ENCODE results near the gene MMP12. TPM values are rescaled to one million over a fixed set of nuclear protein-coding genes. Genes with fewer than 3 reads are reported as not detected.

Gene MMP12
- not detected for total RNA-seq

GRCh38 chr11:102874852-102875251 is at the start of gene MMP12:
Gene MMP12 (minus strand): TSS chr11:102874982. CDS start chr11:102874937, 45 bp downstream.
- ChIA-PET POLR2A (no interaction called here), CTCF (no interaction called here)
- intact Hi-C loops (cut with micrococcal nuclease), result no loop called here
- no peak within 1 kb of the TSS for H3K4me3 Mint-ChIP-seq
- no peak for TF ChIP-seq CTCF (IDR thresholded peaks at IDR 0.05)
- H3K27me3 Mint-ChIP-seq, result peaks cover 3% of the 10 kb centered on the region
- ATAC-seq (no peak), DNase-seq (no peak)
- no peak within 1 kb of the TSS for H3K27ac Mint-ChIP-seq
- no peaks in the 10 kb centered on the region for H3K9me3 Mint-ChIP-seq
- no peaks in the 10 kb centered on the region for H3K4me1 Mint-ChIP-seq (ENCODE audit: low read depth)
- no peaks in the 10 kb centered on the region for H3K36me3 Mint-ChIP-seq (ENCODE audit: low read depth)

- ChIA-PET POLR2A (no interaction called here), CTCF (interaction anchor here (1.0 to 1.4 kb wide), 2 partner anchors 19 to 127 kb away, joined by 3 read pairs; no protein-coding TSS in a partner anchor)
- H3K4me3 Mint-ChIP-seq, result no peak overlapping the region
- no peak overlapping the region for H3K27ac Mint-ChIP-seq
- intact Hi-C loops (cut with micrococcal nuclease), result no loop called here
- H3K36me3 Mint-ChIP-seq (ENCODE audit: low read depth), result no peaks in the 10 kb centered on the region
- peaks cover 14% of the 10 kb centered on the region for H3K27me3 Mint-ChIP-seq
- TF ChIP-seq CTCF (IDR thresholded peaks at IDR 0.05), result no peak
- no peak for DNase-seq
- ATAC-seq, result no peak
- H3K4me1 Mint-ChIP-seq (ENCODE audit: low read depth), result peaks cover 5% of the 10 kb centered on the region
- no peaks in the 10 kb centered on the region for H3K9me3 Mint-ChIP-seq
These were observed 46.9 kb upstream of the MMP12 start for GRCh38 chr11:102921587-102922220.

GRCh38 chr11:102920118-102920684 is 45.4 kb upstream of the MMP12 start:
- peaks cover 14% of the 10 kb centered on the region for H3K27me3 Mint-ChIP-seq
- intact Hi-C loops (cut with micrococcal nuclease), result no loop called here
- peaks cover 5% of the 10 kb centered on the region for H3K4me1 Mint-ChIP-seq (ENCODE audit: low read depth)
- no peak overlapping the region for H3K27ac Mint-ChIP-seq
- no peak for TF ChIP-seq CTCF (IDR thresholded peaks at IDR 0.05)
- DNase-seq (peak; percentile 3), ATAC-seq (no peak)
- ChIA-PET POLR2A (no interaction called here), CTCF (interaction anchor here (1.5 to 2.1 kb wide), 2 partner anchors 10 to 21 kb away, joined by 4 to 12 read pairs; no protein-coding TSS in a partner anchor)
- no peaks in the 10 kb centered on the region for H3K9me3 Mint-ChIP-seq
- H3K4me3 Mint-ChIP-seq, result no peak overlapping the region
- no peaks in the 10 kb centered on the region for H3K36me3 Mint-ChIP-seq (ENCODE audit: low read depth)

- intact Hi-C loops (cut with micrococcal nuclease), result no loop called here
- peaks cover 1% of the 10 kb centered on the region for H3K4me1 Mint-ChIP-seq (ENCODE audit: low read depth)
These were observed 40.2 kb upstream of the MMP12 start for GRCh38 chr11:102915044-102915375.

More at GRCh38 chr11:102915044-102915375, 40.2 kb upstream of the MMP12 start:
- Mint-ChIP-seq H3K9me3 (no peaks in the 10 kb centered on the region), H3K27ac (no peak overlapping the region), H3K27me3 (peaks cover 3% of the 10 kb centered on the region), H3K36me3 (ENCODE audit: low read depth) (no peaks in the 10 kb centered on the region), H3K4me3 (no peak overlapping the region)
- ChIA-PET CTCF (interaction anchor here (0.8 to 2.6 kb wide), 11 partner anchors 10 to 686 kb away, joined by 3 to 19 read pairs (median 4); no protein-coding TSS in a partner anchor), POLR2A (no interaction called here)
- no peak for TF ChIP-seq CTCF (IDR thresholded peaks at IDR 0.05)
- ATAC-seq, result no peak
- DNase-seq, result no peak
